CD4-positive, alpha-beta T cell treated with Interleukin-17A for 1 hour (primary cell): ENCODE measurements around the gene MUSK.
"Not testable (repeated sequence)": the region's sequence is repeated elsewhere in the genome, so short reads cannot be mapped to it uniquely, and the experiment has no call there.

Experiments used
- DNase-seq: peaks from one replicate; pipeline ENCODE4 v3.0.0-alpha.2; 2020

MUSK gene

GRCh38 chr9:110820381-110820780, 151.8 kb downstream of the MUSK start:
- DNase-seq = no peak

- DNase-seq = no peak
Observed at GRCh38 chr9:110821064-110821463, 152.5 kb downstream of the MUSK start.

DNA sequence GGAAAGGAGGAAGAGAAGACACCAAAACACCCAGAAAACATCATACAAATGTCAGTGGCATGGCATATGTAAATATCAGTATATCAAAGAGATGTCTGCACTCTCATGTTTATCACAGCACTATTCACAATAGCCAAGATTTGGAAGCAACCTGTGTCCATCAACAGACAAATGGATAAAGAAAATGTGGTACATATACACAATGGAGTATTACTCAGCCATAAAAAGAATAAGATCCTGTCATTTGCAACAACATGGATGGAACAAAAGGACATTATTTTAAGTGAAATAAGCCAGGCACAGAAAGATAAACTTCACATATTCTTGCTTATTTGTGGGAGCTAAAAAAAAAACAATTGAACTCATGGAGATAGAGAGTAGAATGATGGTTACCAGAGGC, 156.5 kb downstream of the MUSK start:
- not testable (repeated sequence) for DNase-seq

- no peak for DNase-seq
Observed at GRCh38 chr9:110825950-110826349, 157.4 kb downstream of the MUSK start.

DNA sequence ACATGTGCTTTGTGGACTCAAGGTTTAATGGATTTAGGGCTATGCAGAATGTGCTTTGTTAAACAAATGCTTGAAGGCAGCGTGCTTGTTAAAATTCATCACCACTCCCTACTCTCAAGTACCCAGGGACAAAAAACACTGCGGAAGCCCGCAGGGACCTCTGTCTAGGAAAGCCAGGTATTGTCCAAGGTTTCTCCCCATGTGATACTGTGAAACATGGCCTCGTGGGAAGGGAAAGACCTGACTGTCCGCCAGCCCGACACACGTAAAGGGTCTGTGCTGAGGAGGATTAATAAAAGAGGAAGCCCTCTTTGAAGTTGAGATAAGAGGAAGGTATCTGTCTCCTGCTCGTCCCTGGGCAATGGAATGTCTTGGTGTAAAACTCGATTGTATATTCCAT, 157.8 kb downstream of the MUSK start:
- DNase-seq = not testable (repeated sequence)

- DNase-seq = no peak
Observed at GRCh38 chr9:110828264-110828663, 159.7 kb downstream of the MUSK start.

- no peak for DNase-seq
Observed at GRCh38 chr9:110830495-110830894, 161.9 kb downstream of the MUSK start.

DNA sequence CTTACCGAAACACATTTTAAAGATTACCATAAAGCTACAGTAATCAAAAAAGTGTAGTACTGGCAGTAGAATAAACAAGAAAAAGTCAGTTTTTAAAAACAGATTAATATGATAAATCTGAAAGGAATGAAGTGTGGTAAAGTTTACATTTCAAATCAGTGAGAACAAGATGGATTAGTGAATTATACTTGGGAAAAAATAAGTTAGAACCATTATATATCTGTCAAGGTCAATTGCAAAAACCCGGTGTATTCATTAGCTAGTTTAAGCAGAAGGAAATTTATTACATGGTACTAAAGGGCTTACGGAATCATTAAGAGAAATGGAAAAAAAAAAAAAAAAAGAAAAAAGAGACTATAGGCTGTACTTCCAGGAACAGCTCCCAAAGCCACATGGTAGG, 164.3 kb downstream of the MUSK start:
- no peak for DNase-seq

DNA sequence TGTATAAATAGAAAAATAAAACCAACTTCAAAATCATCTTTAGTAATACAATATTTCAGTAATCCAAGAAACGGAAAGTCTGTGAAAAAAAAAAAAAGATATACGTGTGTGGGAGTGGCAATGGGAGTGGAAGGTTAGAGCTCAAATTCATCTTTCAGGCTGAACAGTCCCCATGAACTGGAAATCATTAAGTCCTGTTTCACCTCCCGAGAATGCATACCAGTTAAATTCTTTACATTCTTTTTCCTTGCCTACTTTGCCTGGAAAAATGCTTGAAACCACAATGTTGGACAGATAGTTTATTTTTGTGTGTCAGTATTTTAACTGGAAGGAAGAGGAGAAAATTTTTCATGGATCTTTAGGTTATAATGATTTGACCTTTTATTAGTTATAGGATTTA, 166.8 kb downstream of the MUSK start:
- no peak for DNase-seq

GRCh38 chr9:110835859-110836271, 167.3 kb downstream of the MUSK start:
- no peak for DNase-seq

- no peak for DNase-seq
Observed at GRCh38 chr9:110837401-110838005, 168.9 kb downstream of the MUSK start.

- no peak for DNase-seq
Observed at GRCh38 chr9:110842169-110842568, 173.6 kb downstream of the MUSK start.

- DNase-seq = no peak
Observed at GRCh38 chr9:110842986-110843385, 174.4 kb downstream of the MUSK start.

DNA sequence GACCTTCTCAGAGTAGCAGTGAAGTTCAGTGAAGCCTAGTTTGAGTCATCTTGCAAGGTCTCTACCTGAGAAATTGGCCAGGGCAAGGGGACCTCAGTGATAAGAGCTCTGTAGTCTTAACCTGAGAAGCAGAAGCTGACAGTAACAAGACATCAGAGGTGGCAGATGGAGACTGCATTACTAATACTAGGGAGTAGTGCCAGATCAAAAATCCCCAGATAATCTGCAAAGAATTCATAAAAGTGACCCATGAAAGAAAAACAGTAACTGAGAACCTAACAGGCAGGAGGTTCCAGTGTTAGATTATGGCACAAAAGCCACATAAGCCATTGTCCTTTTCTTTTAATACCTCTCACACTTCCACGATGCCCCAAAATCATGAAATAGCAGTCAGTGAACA, 175.5 kb downstream of the MUSK start:
- DNase-seq = no peak

DNA sequence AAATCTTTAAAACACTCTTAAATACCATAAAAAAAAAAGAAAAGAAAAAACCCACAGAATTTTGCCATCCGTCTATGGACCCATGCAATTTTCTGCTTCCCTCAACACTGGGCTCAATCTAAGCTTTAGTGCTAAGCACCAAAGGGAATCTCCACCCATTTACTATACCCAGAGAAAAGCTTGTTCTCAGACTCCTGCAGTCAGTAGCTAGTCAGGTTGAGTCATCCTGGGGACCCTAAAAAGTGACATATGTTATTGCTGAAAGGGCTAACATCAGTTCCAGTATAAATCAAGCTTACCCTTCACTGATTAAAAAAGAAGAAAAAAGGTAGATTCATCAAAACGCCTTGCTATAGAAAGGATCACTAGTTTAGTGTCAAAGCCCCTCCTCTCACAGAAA, 177.6 kb downstream of the MUSK start:
- no peak for DNase-seq

GRCh38 chr9:110847671-110848070, 179.1 kb downstream of the MUSK start:
- no peak for DNase-seq

GRCh38 chr9:110850401-110851135, 182.0 kb downstream of the MUSK start:
- DNase-seq = no peak
